Lung (tissue), 12 donors: ENCODE data around the gene BLOC1S6. TPM values are rescaled to one million over a fixed set of nuclear protein-coding genes. Genes with fewer than 3 reads are reported as not detected.

Experiments
- ATAC-seq: fragments of 200-7000 bp; cut with Tn5 transposase; one replicate; pipeline ENCODE4 v1.9.1; 2020; ENCODE audit warnings: moderate number of reproducible peaks; ENCODE audit not compliant: insufficient read depth, low FRiP score
- DNase-seq, 3 donors: peaks; one replicate each; pipeline ENCODE4 v3.0.0-alpha.2; 2013 to 2017
- H3K27ac ChIP-seq, 2 donors: one replicate each; pipeline ENCODE4 v1.5.1; 2013; ENCODE audit warnings: mild to moderate bottlenecking in 2 of 2, moderate library complexity in 2 of 2, control low read depth in 1 of 2, inconsistent platforms in 1 of 2, low read depth in 1 of 2, low read length in 1 of 2
- H3K27me3 ChIP-seq, 3 donors: one replicate each; pipeline ENCODE4 v1.5.1; 2013; ENCODE audit warnings: low read length in 2 of 3; ENCODE audit not compliant: control insufficient read depth in 3 of 3, insufficient read depth in 3 of 3
- H3K36me3 ChIP-seq, 4 donors: one replicate each; pipeline ENCODE4 v1.5.1; 2013; ENCODE audit warnings: low read length in 4 of 4, mild to moderate bottlenecking in 1 of 4, moderate library complexity in 1 of 4; ENCODE audit not compliant: control insufficient read depth in 4 of 4, insufficient read depth in 4 of 4
- H3K4me1 ChIP-seq, 5 donors: one replicate each; pipeline ENCODE4 v1.5.1; 2013; ENCODE audit warnings: low read length in 5 of 5, mild to moderate bottlenecking in 2 of 5, moderate library complexity in 1 of 5; ENCODE audit not compliant: control insufficient read depth in 5 of 5, insufficient read depth in 5 of 5
- H3K4me3 ChIP-seq: one replicate; pipeline ENCODE4 v1.5.1; 2013; ENCODE audit warnings: mild to moderate bottlenecking, control low read depth, moderate library complexity
- H3K9ac ChIP-seq, 2 donors: one replicate each; pipeline ENCODE4 v1.5.1; 2013; ENCODE audit warnings: low read length in 2 of 2, control low read depth in 1 of 2; ENCODE audit not compliant: insufficient read depth in 1 of 2
- H3K9me3 ChIP-seq, 4 donors: one replicate each; pipeline ENCODE4 v1.5.1; 2013; ENCODE audit warnings: low read length in 3 of 4, mild to moderate bottlenecking in 1 of 4, moderate library complexity in 1 of 4; ENCODE audit not compliant: control insufficient read depth in 4 of 4, insufficient read depth in 3 of 4
- WGBS, 2 donors: extraction: QIAGEN DNeasy Blood & Tissue Kit; methylation state at CpG; one replicate each; pipeline ENCODE4 v1.1.7; 2013; 5-methylcytosine and 5-hydroxymethylcytosine counted together
- polyA plus RNA-seq, 2 donors: library from polyadenylated mRNA; stranded (reverse); fragments of 200-250 nt; gene quantifications; one replicate each; pipeline ENCODE4 v1.2.1, GENCODE V29; 2013
- total RNA-seq, 2 donors: library from RNA; depleted of rRNA in 1 of 2; stranded (reverse); fragments of >200 nt in 1 of 2; gene quantifications; one replicate each; pipeline ENCODE4 v1.2.1, GENCODE V29; 2014 to 2021
- TF ChIP-seq, protein P1 (sequence below): IDR thresholded peaks from 2 replicates; pipeline ENCODE4 v1.5.1; 2012; ENCODE audit warnings: mild to moderate bottlenecking; ENCODE audit errors: control extremely low read depth, extremely low read depth
- donor health status: control.
- donor health status: control.
- donor health status: Bipolar disorder and iron deficiency.
- donor health status: healthy.
- donor health status: DM: yes; HTN: yes; CAD: no.

The BLOC1S6 gene
- total and polyA plus RNA-seq, 4 donors = 15.2 to 56.5 (median 30.3) TPM

DNA sequence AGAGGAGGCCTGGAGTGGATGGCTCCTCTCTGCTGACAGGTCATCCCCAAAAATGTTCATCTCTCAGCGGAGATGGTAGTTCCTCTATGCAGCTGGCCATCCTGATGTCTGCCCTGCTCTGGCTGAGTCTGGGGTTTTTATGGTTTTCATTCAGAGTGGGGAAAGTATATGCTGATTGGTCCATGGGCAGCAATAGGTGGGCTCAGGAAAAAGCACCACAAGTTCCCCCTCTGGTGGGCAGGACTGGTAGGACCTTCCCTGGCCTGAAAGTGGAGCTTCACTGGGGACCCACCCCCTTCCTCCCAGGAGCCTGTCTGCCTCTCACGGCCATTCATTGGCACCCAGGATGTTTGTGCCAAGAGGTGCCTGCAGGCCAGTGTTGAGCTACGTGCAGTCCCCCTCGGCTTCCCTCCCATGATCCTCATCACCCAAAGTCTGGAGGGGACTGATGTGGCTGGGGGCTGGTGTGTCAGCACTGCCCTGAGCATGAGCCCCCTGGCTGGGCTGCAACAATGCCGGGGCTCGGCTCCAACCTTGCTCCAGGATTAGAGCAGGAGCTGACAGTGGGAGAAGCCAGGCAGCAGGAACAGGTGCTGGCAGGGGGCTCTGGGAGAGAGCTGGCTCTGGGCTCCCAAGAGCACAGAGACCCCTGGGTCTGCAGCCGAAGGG, 13.1 kb upstream of the BLOC1S6 start:
- ATAC-seq = no peak
- H3K27me3 ChIP-seq = no peaks in the 10 kb centered on the region
- WGBS, 2 donors = 77 to 78% methylated on average over 7 of the region's 7 CpGs
- H3K4me1 ChIP-seq = no peaks in the 10 kb centered on the region
- no peak overlapping the region for H3K9ac ChIP-seq
- H3K27ac ChIP-seq = no peak overlapping the region
- peaks cover 0 to 3% (median 1%) of the 10 kb centered on the region in 4 donors for H3K9me3 ChIP-seq
- no peaks in the 10 kb centered on the region for H3K36me3 ChIP-seq
- H3K4me3 ChIP-seq = no peak overlapping the region
- TF ChIP-seq, protein P1, sequence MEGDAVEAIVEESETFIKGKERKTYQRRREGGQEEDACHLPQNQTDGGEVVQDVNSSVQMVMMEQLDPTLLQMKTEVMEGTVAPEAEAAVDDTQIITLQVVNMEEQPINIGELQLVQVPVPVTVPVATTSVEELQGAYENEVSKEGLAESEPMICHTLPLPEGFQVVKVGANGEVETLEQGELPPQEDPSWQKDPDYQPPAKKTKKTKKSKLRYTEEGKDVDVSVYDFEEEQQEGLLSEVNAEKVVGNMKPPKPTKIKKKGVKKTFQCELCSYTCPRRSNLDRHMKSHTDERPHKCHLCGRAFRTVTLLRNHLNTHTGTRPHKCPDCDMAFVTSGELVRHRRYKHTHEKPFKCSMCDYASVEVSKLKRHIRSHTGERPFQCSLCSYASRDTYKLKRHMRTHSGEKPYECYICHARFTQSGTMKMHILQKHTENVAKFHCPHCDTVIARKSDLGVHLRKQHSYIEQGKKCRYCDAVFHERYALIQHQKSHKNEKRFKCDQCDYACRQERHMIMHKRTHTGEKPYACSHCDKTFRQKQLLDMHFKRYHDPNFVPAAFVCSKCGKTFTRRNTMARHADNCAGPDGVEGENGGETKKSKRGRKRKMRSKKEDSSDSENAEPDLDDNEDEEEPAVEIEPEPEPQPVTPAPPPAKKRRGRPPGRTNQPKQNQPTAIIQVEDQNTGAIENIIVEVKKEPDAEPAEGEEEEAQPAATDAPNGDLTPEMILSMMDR = no peak
- no peak for DNase-seq

DNA sequence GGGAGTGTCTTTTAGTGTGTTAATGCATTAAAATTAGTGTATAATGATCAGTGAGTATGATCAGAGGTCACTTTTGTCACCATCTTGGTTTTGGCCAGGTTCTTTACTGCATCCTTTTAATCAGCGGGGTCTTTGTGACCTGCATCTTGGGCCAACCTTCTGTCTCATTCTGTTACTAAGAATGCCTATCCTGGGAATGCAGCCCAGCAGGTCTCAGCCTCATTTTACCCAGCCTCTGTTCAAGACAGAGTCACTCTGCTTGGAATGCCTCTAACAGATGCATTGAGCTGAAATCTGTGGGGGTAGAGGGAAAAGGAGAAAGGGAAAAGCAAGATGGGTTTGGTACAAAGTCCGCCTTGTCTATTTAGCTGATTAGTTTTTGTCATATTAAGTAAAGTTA, 5.3 kb upstream of the BLOC1S6 start:
- no peak overlapping the region for H3K9ac ChIP-seq
- WGBS, 2 donors = 97 to 98% methylated on average over 2 of the region's 2 CpGs
- H3K36me3 ChIP-seq = no peaks in the 10 kb centered on the region
- H3K9me3 ChIP-seq = no peaks in the 10 kb centered on the region
- H3K27ac ChIP-seq = no peak overlapping the region
- H3K4me1 ChIP-seq = peaks cover 0 to 11% (median 8%) of the 10 kb centered on the region in 5 donors
- no peak for DNase-seq
- H3K27me3 ChIP-seq = no peaks in the 10 kb centered on the region
- H3K4me3 ChIP-seq = no peak overlapping the region
- ATAC-seq = no peak
- TF ChIP-seq, protein P1 = no peak

DNA sequence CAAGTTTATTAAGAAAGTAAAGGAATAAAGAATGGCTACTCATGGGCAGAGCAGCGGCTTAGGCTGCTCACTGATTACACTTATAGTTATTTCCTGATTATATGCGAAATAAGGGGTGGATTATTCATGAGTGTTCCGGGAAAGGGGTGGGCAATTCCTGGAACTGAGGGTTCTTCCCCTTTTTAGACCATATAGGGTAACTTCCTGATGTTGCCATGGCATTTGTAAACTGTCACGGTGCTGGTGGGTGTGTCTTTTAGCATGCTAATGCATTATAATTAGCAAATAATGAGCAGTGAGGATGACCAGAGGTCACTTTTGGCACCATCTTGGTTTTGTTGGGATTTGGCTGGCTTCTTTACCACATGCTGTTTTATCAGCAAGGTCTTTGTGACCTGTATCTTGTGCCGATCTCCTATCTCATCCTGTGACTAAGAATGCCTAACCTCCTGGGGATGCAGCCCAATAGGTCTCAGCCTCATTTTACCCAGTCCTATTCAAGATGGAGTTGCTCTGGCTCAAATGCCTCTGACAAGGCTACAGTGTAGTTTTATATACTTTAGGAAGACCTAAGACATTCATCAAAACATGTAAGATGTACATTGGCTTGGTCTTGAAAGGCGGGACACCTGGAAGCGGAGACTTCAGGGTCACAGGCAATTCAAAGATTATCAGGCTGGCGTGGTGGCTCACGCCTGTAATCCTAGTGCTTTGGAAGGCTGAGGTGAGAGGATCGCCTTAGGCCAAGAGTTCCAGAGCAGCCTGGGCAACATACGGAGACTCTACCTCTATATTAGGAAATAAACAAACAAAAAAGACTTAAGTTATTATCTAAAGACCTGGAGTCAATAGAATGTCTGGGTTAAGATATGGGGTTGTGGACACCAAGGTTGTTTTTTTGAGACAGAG, 3.2 kb upstream of the BLOC1S6 start:
- WGBS, 2 donors = 82 to 83% methylated on average over 11 of the region's 11 CpGs
- DNase-seq (no peak), ATAC-seq (no peak)
- no peak overlapping the region for H3K4me3 ChIP-seq
- no peak overlapping the region for H3K9ac ChIP-seq
- H3K27ac ChIP-seq = no peak overlapping the region
- no peaks in the 10 kb centered on the region for H3K9me3 ChIP-seq
- H3K4me1 ChIP-seq = peaks cover 2 to 22% (median 15%) of the 10 kb centered on the region in 5 donors
- H3K27me3 ChIP-seq = no peaks in the 10 kb centered on the region
- H3K36me3 ChIP-seq = peaks cover 0 to 8% (median 0%) of the 10 kb centered on the region in 4 donors
- TF ChIP-seq, protein P1 = no peak
